HepG2 (cell line): Measurements from ENCODE around the gene FCER1G. TPM values are rescaled to one million over a fixed set of nuclear protein-coding genes. Genes with fewer than 3 reads are reported as not detected.

Experiments
- CEBPG ChIP-seq: IDR thresholded peaks from 2 replicates; pipeline ENCODE4 v1.6.1; 2016
- NAIF1 ChIP-seq: sonication (generic); formaldehyde crosslinking; IDR thresholded peaks from 2 replicates; pipeline ENCODE4 v1.5.0; 2020; ENCODE audit warnings: mild to moderate bottlenecking, missing genetic modification reagents, borderline replicate concordance
- PAX8 ChIP-seq: sonication (generic); formaldehyde crosslinking; IDR thresholded peaks from 2 replicates; pipeline ENCODE4 v1.8.0; 2022; ENCODE audit warnings: mild to moderate bottlenecking, missing genetic modification reagents, borderline replicate concordance
- PHF20 ChIP-seq: sonication (generic); formaldehyde crosslinking; IDR thresholded peaks from 2 replicates; pipeline ENCODE4 v1.5.0; 2020; ENCODE audit warnings: mild to moderate bottlenecking, missing genetic modification reagents
- POLR2A ChIP-seq, 2 experiments: IDR thresholded peaks; 2 replicates each; pipeline ENCODE4 v1.6.1; 2011; ENCODE audit warnings: low read depth in 2 of 2, low read length in 2 of 2, mild to moderate bottlenecking in 1 of 2, moderate library complexity in 1 of 2; ENCODE audit not compliant: insufficient read depth in 1 of 2
- SPEN ChIP-seq: sonication (generic); formaldehyde crosslinking; IDR thresholded peaks from 2 replicates; pipeline ENCODE4 v1.5.1; 2020; ENCODE audit warnings: low read depth, mild to moderate bottlenecking, missing genetic modification reagents
- ZMYM4 ChIP-seq: sonication (generic); formaldehyde crosslinking; IDR thresholded peaks from 2 replicates; pipeline ENCODE4 v1.8.1; 2023; ENCODE audit warnings: mild to moderate bottlenecking, missing genetic modification reagents
- ZNF343 ChIP-seq: sonication (generic); formaldehyde crosslinking; IDR thresholded peaks from 2 replicates; pipeline ENCODE4 v1.4.0; 2020; ENCODE audit warnings: mild to moderate bottlenecking, missing genetic modification reagents
- ZNF431 ChIP-seq: sonication (generic); formaldehyde crosslinking; IDR thresholded peaks from 2 replicates; pipeline ENCODE4 v1.9.0; 2022; ENCODE audit warnings: missing genetic modification reagents, low read depth, mild to moderate bottlenecking, borderline replicate concordance
- ZNF572 ChIP-seq: sonication (generic); formaldehyde crosslinking; IDR thresholded peaks from 2 replicates; pipeline ENCODE4 v1.5.1; 2020; ENCODE audit warnings: mild to moderate bottlenecking, missing genetic modification reagents
- ZNF777 ChIP-seq: sonication (generic); formaldehyde crosslinking; IDR thresholded peaks from 2 replicates; pipeline ENCODE4 v1.4.0; 2020; ENCODE audit warnings: missing genetic modification reagents
- polyA plus RNA-seq, 8 experiments: library from polyadenylated mRNA; depleted of rRNA in 3 of 8; stranded (reverse) in 7 of 8; unstranded in 1 of 8; fragments of >200 nt; fragmentation: Illumina TruSeq in 4 of 8; extraction: Trizol in 4 of 8; gene quantifications; 2 replicates each; pipeline versions ENCODE4 v1.2.1 to v1.2.3, GENCODE V29; 2011 to 2016; ENCODE audit warnings: low read depth in 4 of 8, missing spikeins in 1 of 8, mixed read lengths in 1 of 8; ENCODE audit not compliant: insufficient read depth in 1 of 8
- total RNA-seq, 5 experiments: library from RNA; depleted of rRNA; stranded (reverse); fragments of >200 nt; fragmentation: Illumina TruSeq; extraction: Trizol; gene quantifications; 2 replicates each; pipeline ENCODE4 v1.2.3, GENCODE V29; 2016; ENCODE audit warnings: low read depth in 1 of 5
- TF ChIP-seq, protein P1 (sequence below): sonication (generic); formaldehyde crosslinking; IDR thresholded peaks from 2 replicates; pipeline ENCODE4 v1.4.0; 2020; ENCODE audit warnings: missing genetic modification reagents
- TF ChIP-seq, protein P2 (sequence below): sonication (generic); formaldehyde crosslinking; IDR thresholded peaks from 2 replicates; pipeline ENCODE4 v1.5.1; 2020; ENCODE audit warnings: mild to moderate bottlenecking, moderate library complexity, missing genetic modification reagents
- TF ChIP-seq, protein P3 (sequence below): sonication (generic); formaldehyde crosslinking; IDR thresholded peaks from 2 replicates; pipeline ENCODE4 v1.8.1; 2023; ENCODE audit warnings: mild to moderate bottlenecking, missing genetic modification reagents
- TF ChIP-seq, protein P4 (sequence below): sonication (generic); formaldehyde crosslinking; IDR thresholded peaks from 2 replicates; pipeline ENCODE4 v1.8.0; 2022; ENCODE audit warnings: mild to moderate bottlenecking, missing genetic modification reagents, moderate library complexity
- TF ChIP-seq, protein P5 (sequence below): sonication (generic); formaldehyde crosslinking; IDR thresholded peaks from 2 replicates; pipeline ENCODE4 v1.4.0; 2020; ENCODE audit warnings: mild to moderate bottlenecking, missing genetic modification reagents
- TF ChIP-seq, protein P6 (sequence below): sonication (generic); formaldehyde crosslinking; IDR thresholded peaks from 2 replicates; pipeline ENCODE4 v1.4.0; 2020; ENCODE audit warnings: missing genetic modification reagents; ENCODE audit errors: not compliant biosample characterization
- TF ChIP-seq, protein P7 (sequence below): sonication (generic); formaldehyde crosslinking; conservative IDR thresholded peaks from 2 replicates; pipeline ENCODE4 v1.4.0; 2020; ENCODE audit warnings: missing genetic modification reagents

FCER1G gene
- total and polyA plus RNA-seq, 2 of the 13 experiments (the other 11 are each of a cell fraction or from before 2014, with no cell fraction given), result 1.3 to 6.4 TPM

DNA sequence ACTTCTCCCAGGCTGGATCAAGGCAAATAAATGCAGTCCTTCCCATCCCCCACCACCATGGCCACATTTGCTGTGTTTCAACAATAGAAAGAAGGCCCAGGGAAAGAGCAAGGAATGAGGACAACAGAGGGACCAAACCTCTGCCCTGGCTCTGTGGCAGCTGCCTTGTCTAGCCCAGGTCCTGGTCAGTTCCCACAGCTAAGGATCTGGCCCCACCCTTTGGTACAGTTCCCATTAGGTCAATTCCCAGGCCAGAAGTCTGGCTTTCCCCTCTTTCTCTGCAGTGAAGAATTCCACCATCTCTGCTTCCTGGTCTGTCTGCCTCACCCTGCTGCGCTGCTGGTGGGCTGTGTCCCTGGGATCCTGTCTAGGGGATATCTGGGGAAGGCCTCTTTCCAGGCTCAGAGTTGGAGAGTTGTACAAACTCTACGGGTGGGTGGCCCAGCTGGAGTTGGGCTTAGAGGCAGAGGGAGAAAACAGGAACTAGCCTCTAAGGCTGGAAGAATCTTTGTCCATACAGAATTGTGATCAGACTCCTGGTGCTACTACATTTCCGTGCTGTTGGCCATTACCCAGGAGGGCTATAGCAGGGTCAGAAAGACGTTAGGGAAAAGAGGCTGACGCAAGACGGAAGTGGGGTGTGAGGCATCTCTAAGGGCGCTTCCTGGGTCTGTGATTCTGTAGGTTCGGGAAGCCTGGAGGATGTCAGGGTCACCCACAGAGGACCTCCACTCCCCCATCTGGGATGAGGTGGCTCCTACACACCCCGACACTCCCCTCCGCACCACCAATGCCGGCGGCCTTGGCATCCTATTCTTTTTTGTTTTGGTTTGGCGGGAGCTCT, 13.9 kb upstream of the FCER1G start (continued):
- TF ChIP-seq, protein P1, sequence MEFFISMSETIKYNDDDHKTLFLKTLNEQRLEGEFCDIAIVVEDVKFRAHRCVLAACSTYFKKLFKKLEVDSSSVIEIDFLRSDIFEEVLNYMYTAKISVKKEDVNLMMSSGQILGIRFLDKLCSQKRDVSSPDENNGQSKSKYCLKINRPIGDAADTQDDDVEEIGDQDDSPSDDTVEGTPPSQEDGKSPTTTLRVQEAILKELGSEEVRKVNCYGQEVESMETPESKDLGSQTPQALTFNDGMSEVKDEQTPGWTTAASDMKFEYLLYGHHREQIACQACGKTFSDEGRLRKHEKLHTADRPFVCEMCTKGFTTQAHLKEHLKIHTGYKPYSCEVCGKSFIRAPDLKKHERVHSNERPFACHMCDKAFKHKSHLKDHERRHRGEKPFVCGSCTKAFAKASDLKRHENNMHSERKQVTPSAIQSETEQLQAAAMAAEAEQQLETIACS (CRISPR knock-in tag), result no peak
- no peak for TF ChIP-seq ZNF572 (CRISPR knock-in tag)
- TF ChIP-seq CEBPG (CRISPR knock-in tag), result no peak
- TF ChIP-seq, protein P2, sequence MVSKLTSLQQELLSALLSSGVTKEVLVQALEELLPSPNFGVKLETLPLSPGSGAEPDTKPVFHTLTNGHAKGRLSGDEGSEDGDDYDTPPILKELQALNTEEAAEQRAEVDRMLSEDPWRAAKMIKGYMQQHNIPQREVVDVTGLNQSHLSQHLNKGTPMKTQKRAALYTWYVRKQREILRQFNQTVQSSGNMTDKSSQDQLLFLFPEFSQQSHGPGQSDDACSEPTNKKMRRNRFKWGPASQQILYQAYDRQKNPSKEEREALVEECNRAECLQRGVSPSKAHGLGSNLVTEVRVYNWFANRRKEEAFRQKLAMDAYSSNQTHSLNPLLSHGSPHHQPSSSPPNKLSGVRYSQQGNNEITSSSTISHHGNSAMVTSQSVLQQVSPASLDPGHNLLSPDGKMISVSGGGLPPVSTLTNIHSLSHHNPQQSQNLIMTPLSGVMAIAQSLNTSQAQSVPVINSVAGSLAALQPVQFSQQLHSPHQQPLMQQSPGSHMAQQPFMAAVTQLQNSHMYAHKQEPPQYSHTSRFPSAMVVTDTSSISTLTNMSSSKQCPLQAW (CRISPR knock-in tag), result no peak
- TF ChIP-seq ZMYM4 (CRISPR knock-in tag), result no peak
- TF ChIP-seq PHF20 (CRISPR knock-in tag), result 0 out of 2 replicates have a peak, but pooled peaks have one; percentile 25
- TF ChIP-seq, protein P3, sequence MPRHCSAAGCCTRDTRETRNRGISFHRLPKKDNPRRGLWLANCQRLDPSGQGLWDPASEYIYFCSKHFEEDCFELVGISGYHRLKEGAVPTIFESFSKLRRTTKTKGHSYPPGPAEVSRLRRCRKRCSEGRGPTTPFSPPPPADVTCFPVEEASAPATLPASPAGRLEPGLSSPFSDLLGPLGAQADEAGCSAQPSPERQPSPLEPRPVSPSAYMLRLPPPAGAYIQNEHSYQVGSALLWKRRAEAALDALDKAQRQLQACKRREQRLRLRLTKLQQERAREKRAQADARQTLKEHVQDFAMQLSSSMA (CRISPR knock-in tag), result no peak
- no peak for TF ChIP-seq ZNF343 (CRISPR knock-in tag)
- TF ChIP-seq, protein P4, sequence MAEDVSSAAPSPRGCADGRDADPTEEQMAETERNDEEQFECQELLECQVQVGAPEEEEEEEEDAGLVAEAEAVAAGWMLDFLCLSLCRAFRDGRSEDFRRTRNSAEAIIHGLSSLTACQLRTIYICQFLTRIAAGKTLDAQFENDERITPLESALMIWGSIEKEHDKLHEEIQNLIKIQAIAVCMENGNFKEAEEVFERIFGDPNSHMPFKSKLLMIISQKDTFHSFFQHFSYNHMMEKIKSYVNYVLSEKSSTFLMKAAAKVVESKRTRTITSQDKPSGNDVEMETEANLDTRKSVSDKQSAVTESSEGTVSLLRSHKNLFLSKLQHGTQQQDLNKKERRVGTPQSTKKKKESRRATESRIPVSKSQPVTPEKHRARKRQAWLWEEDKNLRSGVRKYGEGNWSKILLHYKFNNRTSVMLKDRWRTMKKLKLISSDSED (CRISPR knock-in tag), result no peak
- no peak for TF ChIP-seq SPEN (CRISPR knock-in tag)
- TF ChIP-seq POLR2A (IDR thresholded peaks at IDR 0.05; ENCODE audit: insufficient read depth in 1 of 2, low read depth in 2 of 2, low read length in 2 of 2), result 0 out of 4 replicates have a peak, but pooled peaks of 1 of the 2 experiments have one; percentile 29
- TF ChIP-seq, protein P5, sequence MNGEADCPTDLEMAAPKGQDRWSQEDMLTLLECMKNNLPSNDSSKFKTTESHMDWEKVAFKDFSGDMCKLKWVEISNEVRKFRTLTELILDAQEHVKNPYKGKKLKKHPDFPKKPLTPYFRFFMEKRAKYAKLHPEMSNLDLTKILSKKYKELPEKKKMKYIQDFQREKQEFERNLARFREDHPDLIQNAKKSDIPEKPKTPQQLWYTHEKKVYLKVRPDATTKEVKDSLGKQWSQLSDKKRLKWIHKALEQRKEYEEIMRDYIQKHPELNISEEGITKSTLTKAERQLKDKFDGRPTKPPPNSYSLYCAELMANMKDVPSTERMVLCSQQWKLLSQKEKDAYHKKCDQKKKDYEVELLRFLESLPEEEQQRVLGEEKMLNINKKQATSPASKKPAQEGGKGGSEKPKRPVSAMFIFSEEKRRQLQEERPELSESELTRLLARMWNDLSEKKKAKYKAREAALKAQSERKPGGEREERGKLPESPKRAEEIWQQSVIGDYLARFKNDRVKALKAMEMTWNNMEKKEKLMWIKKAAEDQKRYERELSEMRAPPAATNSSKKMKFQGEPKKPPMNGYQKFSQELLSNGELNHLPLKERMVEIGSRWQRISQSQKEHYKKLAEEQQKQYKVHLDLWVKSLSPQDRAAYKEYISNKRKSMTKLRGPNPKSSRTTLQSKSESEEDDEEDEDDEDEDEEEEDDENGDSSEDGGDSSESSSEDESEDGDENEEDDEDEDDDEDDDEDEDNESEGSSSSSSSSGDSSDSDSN (CRISPR knock-in tag), result no peak
- TF ChIP-seq, protein P6, sequence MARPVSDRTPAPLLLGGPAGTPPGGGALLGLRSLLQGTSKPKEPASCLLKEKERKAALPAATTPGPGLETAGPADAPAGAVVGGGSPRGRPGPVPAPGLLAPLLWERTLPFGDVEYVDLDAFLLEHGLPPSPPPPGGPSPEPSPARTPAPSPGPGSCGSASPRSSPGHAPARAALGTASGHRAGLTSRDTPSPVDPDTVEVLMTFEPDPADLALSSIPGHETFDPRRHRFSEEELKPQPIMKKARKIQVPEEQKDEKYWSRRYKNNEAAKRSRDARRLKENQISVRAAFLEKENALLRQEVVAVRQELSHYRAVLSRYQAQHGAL (CRISPR knock-in tag), result no peak
- no peak for TF ChIP-seq ZNF777
- TF ChIP-seq PAX8, result no peak
- TF ChIP-seq, protein P7, sequence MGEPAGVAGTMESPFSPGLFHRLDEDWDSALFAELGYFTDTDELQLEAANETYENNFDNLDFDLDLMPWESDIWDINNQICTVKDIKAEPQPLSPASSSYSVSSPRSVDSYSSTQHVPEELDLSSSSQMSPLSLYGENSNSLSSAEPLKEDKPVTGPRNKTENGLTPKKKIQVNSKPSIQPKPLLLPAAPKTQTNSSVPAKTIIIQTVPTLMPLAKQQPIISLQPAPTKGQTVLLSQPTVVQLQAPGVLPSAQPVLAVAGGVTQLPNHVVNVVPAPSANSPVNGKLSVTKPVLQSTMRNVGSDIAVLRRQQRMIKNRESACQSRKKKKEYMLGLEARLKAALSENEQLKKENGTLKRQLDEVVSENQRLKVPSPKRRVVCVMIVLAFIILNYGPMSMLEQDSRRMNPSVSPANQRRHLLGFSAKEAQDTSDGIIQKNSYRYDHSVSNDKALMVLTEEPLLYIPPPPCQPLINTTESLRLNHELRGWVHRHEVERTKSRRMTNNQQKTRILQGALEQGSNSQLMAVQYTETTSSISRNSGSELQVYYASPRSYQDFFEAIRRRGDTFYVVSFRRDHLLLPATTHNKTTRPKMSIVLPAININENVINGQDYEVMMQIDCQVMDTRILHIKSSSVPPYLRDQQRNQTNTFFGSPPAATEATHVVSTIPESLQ, result no peak
- no peak for TF ChIP-seq NAIF1 (CRISPR knock-in tag)
- TF ChIP-seq ZNF431, result no peak
